MG63 (cell line): Measurements from ENCODE around the gene PPP4R4. TPM values are rescaled to one million over a fixed set of nuclear protein-coding genes. Genes with fewer than 3 reads are reported as not detected.
"Not testable (repeated sequence)": the region's sequence is repeated elsewhere in the genome, so short reads cannot be mapped to it uniquely, and the experiment has no call there.

Experiments
- DNase-seq: peaks from one replicate; pipeline ENCODE4 v3.0.0-alpha.2; 2020
- H3K27me3 ChIP-seq: fragments of 250-450 bp; sonication (Bioruptor Pico); 2 replicates; pipeline ENCODE4 v1.5.1; 2020; ENCODE audit warnings: mild to moderate bottlenecking, moderate library complexity
- H3K36me3 ChIP-seq: fragments of 250-450 bp; sonication (Bioruptor Pico); 2 replicates; pipeline ENCODE4 v1.5.1; 2020; ENCODE audit warnings: mild to moderate bottlenecking, moderate library complexity
- H3K4me3 ChIP-seq: fragments of 250-450 bp; sonication (Bioruptor Pico); 2 replicates; pipeline ENCODE4 v1.5.1; 2020; ENCODE audit warnings: mild to moderate bottlenecking, moderate library complexity
- H3K9me3 ChIP-seq: fragments of 250-450 bp; sonication (Bioruptor Pico); 2 replicates; pipeline ENCODE4 v1.5.1; 2020; ENCODE audit warnings: mild to moderate bottlenecking, moderate library complexity
- total RNA-seq: library from RNA; depleted of rRNA; stranded (reverse); fragments of >200 nt; shearing (Covaris generic); gene quantifications from 2 replicates; pipeline ENCODE4 v1.2.3, GENCODE V29; 2014; ENCODE audit warnings: low replicate concordance

The PPP4R4 gene
- total RNA-seq, 1 experiment from 2014 or later: 0.23 TPM

DNA sequence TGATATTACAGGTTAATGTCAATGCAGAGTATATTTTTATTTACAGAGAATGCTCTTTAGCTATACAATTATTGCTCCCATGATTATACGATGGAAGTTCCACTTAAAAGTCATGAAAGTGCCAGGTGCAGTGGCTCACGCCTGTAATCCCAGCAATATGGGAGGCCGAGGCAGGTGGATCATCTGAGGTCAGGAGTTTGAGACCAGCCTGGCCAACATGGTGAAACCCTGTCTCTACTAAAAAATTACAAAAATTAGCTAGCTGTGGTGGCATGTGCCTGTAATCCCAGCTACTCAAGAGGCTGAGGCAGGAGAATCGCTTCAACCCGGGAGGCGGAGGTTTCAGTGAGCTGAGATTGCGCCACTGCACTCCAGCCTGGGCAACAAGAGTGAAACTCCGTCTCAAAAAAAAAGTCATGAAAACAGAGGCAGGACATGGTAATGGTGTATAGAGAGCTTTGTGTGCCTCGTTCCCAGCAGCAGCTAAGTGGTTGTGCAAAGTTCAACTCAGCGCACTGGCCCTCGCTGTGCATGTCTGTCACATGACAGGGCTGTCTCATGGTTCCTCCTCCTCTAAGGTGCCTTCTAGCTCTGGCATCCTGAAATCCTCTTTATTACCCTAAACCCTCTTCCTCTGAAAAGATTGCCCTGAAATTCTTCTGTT, 102.9 kb downstream of the PPP4R4 start:
- H3K4me3 ChIP-seq: not testable (repeated sequence)

DNA sequence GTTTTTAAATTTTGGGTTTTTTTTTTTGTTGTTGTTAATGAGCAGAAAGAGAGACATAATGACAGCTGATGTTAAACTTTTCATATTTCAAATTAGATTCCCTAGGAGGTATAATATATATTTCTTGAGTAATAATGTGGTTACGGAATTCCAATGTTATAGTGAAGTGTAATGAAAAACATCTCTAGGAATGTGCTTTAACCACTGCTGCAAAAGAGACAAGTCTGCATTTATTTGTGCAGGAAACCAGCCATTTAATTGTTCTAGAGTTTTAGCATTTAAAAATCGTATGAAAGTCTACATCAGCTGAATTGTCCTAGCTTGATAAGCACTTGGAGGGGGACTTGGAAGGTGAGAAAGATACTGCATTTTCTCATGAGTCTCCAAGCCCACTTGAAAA, 104.6 kb downstream of the PPP4R4 start:
- no peaks in the 10 kb centered on the region for H3K27me3 ChIP-seq
- no peaks in the 10 kb centered on the region for H3K36me3 ChIP-seq
- no peak overlapping the region for H3K4me3 ChIP-seq
- no peaks in the 10 kb centered on the region for H3K9me3 ChIP-seq
- no peak for DNase-seq

More for the DNA sequence above, 102.9 kb downstream of the PPP4R4 start:
- H3K27me3 ChIP-seq, H3K36me3 ChIP-seq, DNase-seq, H3K9me3 ChIP-seq: not testable (repeated sequence)

DNA sequence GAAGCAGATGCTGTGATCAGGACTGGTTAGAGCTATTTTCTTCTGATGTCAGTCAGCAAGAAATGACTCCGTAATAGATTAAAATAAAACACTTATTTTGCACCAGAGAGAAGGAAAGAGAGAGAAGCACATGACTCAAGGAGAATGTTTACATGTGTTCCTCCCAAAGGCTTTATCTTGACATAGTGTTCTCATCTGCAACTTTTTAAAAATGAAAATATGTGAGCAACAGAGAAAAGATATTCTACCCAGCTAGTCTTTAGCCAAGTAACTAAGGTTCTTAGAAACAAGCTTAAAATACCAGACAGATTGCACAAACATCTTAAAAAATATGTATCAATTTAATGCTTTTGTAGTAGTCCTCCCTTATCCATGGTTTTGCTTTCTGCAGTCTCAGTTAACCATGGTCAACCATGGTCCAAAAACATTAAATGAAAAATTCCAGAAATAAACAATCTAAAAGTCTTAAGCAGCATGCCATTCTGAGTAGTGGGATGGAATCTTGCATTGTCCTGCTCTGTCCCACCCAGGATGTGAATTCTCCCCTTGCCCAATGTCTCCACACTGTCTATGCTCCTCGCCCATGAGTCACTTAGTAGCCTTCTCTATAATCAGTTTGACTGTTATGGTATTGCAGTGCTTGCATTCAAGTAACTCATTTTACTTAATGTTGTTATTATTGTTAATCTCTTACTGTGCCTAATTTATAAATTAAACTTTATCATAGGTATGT, 109.0 kb downstream of the PPP4R4 start:
- H3K9me3 ChIP-seq: no peaks in the 10 kb centered on the region

DNA sequence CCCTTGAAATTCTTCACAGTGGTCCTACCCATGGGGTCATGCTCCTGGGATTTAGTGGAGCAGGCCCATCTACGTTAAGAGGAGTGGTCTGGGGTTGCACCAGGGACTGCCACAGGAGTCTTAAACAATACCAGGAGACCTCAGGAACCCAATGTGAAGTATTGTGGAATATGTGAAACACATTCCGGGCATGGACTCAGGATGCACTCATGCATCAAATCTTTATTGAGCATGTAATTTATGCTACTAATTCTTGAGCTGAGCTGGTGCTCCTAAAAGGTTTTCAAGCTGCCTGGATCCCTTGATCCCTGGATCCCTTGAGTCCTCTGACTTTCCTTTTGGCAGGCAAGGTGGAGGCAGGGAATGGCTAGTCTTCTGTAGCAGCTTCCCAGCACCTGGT, 110.1 kb downstream of the PPP4R4 start:
- Histone ChIP-seq H3K4me3 (no peak overlapping the region), H3K9me3 (no peaks in the 10 kb centered on the region)
- DNase-seq: no peak

More for the DNA sequence above, 109.0 kb downstream of the PPP4R4 start:
- H3K4me3 ChIP-seq: no peak overlapping the region
- no peaks in the 10 kb centered on the region for H3K36me3 ChIP-seq
- DNase-seq: no peak
- H3K27me3 ChIP-seq: no peaks in the 10 kb centered on the region

DNA sequence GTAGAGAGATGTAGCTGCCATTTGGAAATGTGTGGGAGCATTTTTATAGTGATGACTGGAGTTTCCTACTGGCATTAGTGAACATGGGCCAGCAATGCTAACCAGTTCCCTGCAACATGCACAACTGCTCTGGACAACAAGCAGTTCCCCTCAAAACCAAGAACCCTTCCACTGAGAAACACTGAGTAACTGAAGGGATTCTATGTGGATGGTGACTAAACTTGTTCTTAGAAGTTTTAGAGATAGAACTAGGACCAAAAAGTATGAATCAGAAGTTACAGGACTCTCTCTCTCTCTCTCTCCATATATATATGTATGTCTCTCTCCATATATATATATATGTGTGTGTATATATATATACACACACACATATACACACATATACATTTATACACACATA, 111.0 kb downstream of the PPP4R4 start:
- Histone ChIP-seq H3K36me3 (no peaks in the 10 kb centered on the region), H3K9me3 (no peaks in the 10 kb centered on the region), H3K4me3 (no peak overlapping the region), H3K27me3 (no peaks in the 10 kb centered on the region)
- DNase-seq: no peak

More for the DNA sequence above, 110.1 kb downstream of the PPP4R4 start:
- Histone ChIP-seq H3K27me3 (no peaks in the 10 kb centered on the region), H3K36me3 (no peaks in the 10 kb centered on the region)

DNA sequence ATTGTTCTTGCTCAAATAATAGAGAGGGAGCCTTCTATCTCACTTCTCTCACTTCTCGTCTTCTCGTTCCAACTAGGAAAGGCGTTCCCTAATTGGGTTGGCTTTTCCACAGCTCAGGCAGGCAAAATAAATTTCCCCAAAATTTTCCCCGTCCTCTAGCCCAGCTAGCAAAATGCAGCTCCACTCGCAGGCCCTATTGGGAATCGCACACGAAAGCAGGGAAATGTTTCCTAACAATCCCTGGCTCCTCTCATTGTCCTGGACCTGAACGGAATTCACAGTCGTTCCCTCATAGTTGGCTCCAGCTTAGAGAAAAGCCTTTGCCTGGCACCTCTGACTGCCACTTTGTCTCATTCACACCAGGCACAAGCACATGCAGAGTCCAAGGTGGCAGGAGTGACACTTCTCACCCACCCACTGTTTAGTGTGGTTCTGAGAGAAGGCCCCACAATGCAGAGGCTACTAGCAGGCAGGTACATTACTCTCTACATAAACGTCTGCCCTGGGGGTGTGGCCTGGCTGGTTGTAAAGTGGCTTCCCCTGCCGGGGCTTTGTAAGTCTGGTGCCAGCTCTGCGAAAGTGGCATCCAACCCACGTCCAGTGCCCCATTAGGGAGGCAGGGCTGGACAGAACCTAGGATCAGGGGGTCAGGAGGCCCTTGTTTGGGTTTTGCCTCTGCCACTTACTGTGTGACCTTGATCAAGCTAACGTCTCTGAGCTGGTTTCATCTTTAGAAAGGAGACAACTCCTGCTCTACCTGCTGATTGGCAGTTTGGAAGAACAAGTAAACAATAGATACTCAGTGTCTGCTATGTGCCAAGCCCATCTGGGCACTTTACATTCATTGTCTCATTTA, 114.7 kb downstream of the PPP4R4 start:
- DNase-seq: no peak
- Histone ChIP-seq H3K27me3 (no peaks in the 10 kb centered on the region), H3K4me3 (no peak overlapping the region), H3K36me3 (no peaks in the 10 kb centered on the region), H3K9me3 (no peaks in the 10 kb centered on the region)

DNA sequence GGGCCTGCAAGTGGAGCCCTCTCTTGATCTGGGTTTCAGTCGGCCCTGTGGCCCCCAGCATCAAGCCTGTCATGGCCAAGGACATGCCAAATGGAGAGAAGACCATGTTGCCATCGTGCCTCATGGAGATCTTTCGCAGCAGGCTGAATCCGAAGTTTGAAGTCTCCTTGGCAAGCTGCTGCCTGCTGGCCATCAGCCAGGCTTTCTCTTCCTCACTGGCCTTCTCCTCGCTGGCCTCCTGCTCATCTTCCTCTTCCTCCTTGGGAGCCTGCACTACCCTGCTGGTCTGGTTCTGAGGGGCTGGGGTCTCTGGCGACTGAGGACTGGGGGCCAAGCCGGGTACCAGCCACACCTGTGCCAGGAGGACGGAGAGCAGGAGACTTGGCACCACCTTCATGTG, 116.1 kb downstream of the PPP4R4 start:
- Histone ChIP-seq H3K36me3 (no peaks in the 10 kb centered on the region), H3K4me3 (no peak overlapping the region), H3K9me3 (no peaks in the 10 kb centered on the region), H3K27me3 (no peaks in the 10 kb centered on the region)
- DNase-seq: no peak

DNA sequence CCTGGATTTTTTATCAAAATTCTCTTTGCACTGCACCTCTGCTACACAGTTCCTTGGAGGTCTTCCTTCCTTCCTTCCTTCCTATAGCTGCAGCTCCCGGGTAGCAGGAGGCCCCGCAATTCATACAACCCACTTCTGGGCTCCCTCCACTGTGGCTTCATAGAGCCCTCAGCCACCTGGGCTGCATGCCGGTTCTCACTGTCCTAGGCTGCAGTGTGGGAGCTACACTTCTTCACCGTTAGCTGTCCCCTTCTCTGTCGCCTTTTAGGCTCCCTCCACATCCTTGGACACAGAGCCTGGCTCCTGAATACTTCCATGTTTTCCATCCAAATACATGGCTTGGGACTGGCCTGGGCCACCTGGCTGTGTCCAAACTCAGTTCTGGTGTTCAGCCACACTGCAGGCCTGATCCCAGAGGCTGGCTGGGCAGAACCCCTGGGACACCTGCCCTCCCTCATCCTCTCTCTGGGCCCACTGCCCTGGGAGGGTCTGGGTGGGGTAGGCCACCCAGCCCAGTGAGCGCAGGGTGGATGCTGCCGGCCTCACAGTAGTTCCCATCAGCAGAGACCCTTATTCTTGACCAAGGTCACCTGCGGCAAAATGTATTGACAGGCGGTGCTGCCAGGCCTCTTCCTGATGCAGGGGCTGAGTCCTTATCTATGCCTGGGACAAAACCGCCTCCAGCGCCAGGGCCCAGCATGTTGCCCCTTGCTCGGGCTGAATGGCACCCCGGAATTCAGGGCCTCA, 117.2 kb downstream of the PPP4R4 start:
- no peaks in the 10 kb centered on the region for H3K9me3 ChIP-seq
- H3K4me3 ChIP-seq: no peak overlapping the region
- H3K27me3 ChIP-seq: no peaks in the 10 kb centered on the region
- no peak for DNase-seq
- H3K36me3 ChIP-seq: no peaks in the 10 kb centered on the region

DNA sequence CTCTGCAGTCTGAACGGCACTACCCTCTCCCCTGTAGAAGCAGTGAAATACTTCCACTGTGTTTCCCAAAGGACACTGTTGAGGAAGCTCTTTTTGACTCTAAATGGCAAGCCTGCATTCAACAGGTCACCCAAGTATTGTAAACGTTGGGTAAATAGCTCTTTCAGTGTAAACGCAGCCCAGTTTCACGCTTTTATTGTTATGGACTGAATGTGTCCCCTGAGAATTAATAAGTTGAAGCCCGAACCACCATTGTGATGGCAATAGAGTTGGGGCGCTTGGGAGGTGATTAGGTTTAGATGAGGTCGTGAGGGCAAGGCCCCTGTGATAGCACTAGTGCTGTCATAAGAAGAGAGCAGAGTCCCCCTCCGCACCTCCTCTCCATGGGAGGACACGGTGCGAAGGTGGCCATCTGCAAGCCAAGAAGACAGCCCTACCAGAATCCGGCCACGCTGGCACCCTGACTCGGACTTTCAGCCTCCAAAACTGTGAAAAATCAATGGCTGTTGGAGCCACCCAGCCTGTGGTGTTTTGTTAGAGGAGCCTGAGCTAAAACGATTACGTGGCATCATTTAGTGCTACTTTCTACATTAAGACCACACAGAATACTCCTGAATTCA, 117.9 kb downstream of the PPP4R4 start:
- no peaks in the 10 kb centered on the region for H3K27me3 ChIP-seq
- DNase-seq: no peak

DNA sequence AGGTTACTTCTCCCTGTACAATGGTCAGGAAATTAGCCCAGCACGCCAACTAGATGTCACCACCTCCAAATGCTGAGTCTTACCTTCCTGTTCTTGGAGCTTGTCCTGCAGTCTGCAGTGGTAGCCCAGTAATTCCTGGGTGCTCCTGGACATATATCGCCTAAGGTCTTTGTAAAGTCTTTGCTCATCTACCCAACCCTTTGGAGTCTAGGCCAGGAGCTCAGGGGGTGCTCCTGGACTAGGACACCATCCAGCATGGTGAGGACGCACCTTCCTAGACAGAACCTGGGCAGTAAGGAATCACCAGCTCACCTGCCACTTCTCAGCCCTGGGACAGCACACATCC, 118.4 kb downstream of the PPP4R4 start:
- Histone ChIP-seq H3K4me3 (no peak overlapping the region), H3K27me3 (no peaks in the 10 kb centered on the region), H3K36me3 (no peaks in the 10 kb centered on the region), H3K9me3 (no peaks in the 10 kb centered on the region)
- no peak for DNase-seq

More for the DNA sequence above, 117.9 kb downstream of the PPP4R4 start:
- Histone ChIP-seq H3K4me3 (no peak overlapping the region), H3K36me3 (no peaks in the 10 kb centered on the region), H3K9me3 (no peaks in the 10 kb centered on the region)

DNA sequence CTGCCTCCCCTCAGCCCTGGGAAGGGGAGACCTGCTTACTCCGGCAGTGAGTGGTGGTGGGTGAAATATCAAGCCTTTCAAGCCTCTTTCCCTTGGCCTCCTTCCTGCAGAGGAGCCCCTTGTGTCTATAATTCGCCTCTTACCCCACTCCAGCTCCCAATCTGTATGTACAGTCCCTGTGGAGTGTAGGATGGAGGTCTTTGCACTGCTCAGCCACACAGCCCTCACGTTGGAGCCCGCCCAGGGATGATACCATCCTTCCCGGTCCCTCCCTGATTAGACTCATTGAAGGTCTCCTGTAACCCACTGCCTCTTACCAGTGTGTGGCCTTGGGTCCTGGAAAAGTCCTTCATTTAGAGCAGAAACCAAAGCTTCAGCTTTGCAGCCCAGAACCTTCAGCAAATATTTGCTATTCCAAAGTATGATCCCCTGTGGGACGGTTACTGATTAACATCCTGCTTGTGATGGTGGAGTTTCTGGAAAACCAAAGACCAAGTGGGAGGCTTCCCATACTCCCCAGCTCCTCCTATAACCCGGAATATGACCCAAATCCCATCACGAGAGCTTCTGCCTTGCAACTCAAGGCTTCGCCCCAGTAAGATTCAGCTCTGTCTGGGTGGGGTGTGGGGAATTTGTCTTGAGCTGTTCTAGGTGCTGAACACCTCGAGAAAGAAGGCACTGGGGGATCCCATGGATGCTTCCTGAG, 118.9 kb downstream of the PPP4R4 start, which contains the start of gene SERPINA10:
Gene SERPINA10 (minus strand): TSS at position 397 of the 706 bp plus-strand sequence. CDS start 2,675 bp downstream, outside the sequence.
- Histone ChIP-seq H3K4me3 (no peak within 1 kb of the TSS), H3K9me3 (no peaks in the 10 kb centered on the region), H3K36me3 (no peaks in the 10 kb centered on the region), H3K27me3 (no peaks in the 10 kb centered on the region)
- DNase-seq: no peak

DNA sequence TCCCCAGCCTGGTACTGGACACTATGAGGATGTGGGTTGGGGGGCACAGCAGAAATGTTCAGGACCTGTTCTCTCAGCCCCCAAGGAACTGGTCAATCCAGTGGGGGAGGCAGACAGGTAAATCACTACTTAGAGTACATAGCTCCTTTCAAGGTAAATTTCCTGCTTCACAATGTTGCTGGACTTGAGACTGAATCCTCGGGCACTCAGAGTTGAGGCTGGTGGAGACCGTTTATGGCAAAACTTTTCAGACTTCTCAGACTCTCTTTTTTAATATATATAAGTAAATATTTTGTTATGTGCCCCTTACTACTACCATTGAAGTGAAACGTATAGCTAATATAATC, 119.4 kb downstream of the PPP4R4 start:
- no peak overlapping the region for H3K4me3 ChIP-seq
- no peaks in the 10 kb centered on the region for H3K9me3 ChIP-seq
- no peaks in the 10 kb centered on the region for H3K27me3 ChIP-seq
- no peaks in the 10 kb centered on the region for H3K36me3 ChIP-seq
- DNase-seq: no peak

DNA sequence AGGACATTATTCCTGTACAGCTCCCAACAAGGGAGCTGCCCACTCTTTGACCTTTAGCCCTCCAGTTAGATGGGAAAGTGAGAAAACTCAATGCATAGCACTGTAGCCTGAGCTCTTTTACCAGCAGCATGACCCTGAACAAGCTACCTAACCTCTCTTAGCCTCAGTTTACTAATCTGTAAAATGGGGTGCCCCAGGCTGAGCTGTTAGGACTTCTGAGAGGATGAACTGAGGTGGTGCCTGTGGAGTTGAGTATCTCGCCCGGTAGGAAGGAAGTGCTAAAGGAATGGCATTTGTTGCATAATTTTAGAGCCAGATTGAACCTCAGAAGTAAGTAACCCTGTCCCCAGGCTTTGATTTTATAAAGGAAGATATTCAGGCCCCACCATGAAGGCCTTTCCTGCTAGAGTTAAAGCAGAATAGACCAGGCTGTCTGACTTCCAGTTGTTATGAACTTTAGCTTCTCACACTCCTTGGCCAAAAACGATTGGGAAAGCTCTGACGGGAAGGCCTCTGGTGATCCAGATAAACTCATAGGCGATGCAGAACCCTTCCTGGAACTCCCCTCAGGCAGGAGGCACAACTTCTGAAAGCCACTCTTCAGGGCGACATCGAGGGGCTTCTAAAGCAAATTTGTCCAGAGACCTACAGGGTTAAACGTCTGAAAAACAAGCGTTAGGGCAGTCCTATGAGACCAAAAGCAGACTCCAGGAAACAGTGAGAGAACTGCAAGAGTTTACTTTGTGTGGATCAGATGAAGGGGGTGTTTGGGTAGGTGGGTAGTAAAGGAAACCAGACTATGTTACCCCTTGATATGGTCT, 121.4 kb downstream of the PPP4R4 start:
- DNase-seq: no peak
- H3K36me3 ChIP-seq: no peaks in the 10 kb centered on the region
- H3K9me3 ChIP-seq: no peaks in the 10 kb centered on the region
- H3K27me3 ChIP-seq: no peaks in the 10 kb centered on the region
- no peak overlapping the region for H3K4me3 ChIP-seq

DNA sequence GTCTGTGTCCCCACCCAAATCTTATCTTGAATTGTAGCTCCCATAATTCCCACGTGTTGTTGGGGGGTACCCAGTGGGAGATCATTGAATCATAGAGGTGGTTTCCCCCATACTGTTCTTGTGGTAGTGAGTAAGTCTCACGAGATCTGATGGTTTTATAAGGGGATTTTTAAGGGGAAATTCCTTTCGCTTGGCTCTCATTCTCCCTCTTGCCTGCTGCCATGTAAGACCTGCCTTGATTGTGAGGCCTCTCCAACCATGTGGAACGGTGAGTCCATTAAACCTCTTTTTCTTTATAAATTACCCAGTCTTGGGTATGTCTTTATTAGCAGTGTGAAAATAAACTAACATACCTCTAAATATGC, 122.0 kb downstream of the PPP4R4 start:
- H3K4me3 ChIP-seq, H3K36me3 ChIP-seq, H3K27me3 ChIP-seq, DNase-seq, H3K9me3 ChIP-seq: not testable (repeated sequence)

DNA sequence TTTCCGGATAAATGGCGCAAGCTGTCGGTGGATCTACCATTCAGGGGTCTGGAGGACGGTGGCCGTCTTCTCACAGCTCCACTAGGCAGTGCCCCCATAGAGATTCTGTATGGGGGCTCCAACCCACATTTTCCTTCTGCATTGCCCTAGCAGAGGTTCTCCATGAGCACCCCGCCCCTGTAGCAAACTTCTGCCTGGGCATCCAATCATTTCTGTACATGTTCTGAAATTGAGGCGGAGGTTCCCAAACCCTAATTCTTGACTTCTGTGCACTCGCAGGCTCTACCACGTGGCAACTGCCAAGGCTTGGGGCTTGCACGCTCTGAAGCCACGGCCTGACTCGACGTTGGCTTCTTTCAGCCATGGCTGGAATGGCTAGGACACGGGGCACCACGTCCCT, 124.0 kb downstream of the PPP4R4 start:
- no peak for DNase-seq
- Histone ChIP-seq H3K9me3 (no peaks in the 10 kb centered on the region), H3K36me3 (no peaks in the 10 kb centered on the region), H3K4me3 (no peak overlapping the region), H3K27me3 (no peaks in the 10 kb centered on the region)
